Brain pericyte (primary cell): Measurements from ENCODE around the gene ATRN.
"Not testable (repeated sequence)": the region's sequence is repeated elsewhere in the genome, so short reads cannot be mapped to it uniquely, and the experiment has no call there.

Experiments
- DNase-seq: peaks from one replicate; pipeline ENCODE4 v3.0.0-alpha.2; 2012; ENCODE audit warnings: low read depth, low spot score

Gene ATRN

DNA sequence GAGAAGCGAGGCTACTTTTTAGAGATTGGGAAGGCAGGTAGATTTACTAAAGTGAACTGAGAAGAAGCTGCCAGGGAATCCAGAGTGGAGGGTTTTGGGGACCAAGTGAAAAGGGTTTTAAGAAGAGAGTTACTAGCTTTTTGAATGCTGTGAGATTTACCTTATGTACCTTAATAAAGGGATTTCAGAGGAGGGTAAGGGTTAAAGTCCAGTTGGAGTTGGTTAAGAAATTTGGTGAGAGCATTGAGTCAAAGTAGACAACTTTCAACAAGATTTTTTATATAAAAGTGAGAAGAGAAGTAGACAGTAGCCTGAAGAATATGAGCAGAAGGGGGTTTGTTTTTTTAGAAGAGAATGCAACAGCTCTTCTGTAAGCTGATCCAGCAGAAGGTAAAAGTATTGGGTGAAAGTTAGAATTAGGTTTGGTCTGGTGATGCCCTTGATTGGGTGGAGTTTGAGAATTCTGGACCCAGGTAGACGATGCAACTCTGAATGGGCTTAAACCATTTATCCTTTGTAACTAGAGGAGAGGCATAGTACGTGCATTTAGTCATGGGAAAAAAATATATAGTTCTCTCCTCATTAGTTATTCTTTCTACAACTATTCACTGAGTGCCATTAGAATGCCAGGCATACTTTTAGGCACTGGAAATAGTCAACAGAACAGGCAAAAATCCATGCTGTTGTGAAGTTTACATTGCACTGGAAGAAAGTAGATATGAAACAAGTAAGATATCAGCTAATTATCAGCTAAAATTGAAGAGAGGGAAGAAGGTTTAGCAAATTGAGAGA is 44.8 kb downstream of the ATRN start:
- DNase-seq, result no peak

DNA sequence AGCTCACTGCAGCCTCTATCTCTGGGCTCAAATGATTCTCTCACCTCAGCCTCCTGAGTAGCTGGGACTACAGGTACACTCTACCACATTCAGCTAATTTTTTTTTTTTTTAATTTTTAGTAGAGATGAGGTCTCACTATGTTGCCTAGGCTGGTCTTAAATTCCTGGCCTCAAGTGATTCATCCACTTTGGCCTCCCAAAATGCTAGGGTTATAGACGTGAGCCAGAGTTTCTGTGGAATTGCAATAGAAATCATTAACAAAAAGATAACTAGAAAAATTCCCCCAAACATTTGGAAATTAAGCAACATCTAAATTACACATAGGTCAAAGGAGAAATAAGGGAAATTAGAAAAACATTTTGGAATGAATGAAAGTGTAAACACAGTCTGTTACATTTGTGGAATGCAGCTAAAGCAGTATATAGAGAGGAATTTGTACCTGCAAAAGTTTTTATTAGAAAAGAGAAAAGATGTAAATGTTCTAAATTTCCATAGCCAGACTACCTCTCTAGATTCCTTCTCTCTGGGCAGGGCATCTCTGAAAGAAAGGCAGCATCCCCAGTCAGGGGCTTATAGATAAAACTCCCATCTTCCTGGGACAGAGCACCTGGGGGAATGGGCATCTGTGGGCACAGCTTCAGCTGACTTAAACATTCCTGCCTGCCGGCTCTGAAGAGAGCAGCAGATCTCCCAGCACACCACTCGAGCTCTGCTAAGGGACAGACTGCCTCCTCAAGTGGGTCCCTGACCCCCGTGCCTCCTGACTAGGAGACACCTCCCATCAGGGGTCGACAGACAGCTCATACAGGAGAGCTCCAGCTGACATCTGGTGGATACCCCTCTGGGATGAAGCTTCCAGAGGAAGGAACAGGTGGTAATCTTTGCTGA is 51.3 kb downstream of the ATRN start:
- no peak for DNase-seq

GRCh38 chr20:3524696-3525095 is 53.9 kb downstream of the ATRN start:
- not testable (repeated sequence) for DNase-seq

GRCh38 chr20:3532089-3532615 is 61.3 kb downstream of the ATRN start:
- no peak for DNase-seq

DNA sequence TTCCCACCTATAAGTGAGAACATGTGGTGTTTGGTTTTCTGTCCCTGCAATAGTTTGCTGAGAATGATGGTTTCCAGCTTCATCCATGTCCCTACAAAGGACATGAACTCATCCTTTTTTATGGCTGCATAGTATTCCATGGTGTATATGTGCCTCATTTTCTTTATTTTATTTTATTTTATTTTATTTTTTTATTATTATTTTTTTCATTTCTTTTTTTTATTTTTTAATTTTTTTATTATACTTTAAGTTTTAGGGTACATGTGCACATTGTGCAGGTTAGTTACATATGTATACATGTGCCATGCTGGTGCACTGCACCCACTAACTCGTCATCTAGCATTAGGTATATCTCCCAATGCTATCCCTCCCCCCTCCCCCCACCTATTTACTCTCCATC is 66.9 kb downstream of the ATRN start:
- DNase-seq, result not testable (repeated sequence)

- no peak for DNase-seq
Measured at GRCh38 chr20:3539311-3540107, 68.7 kb downstream of the ATRN start.

DNA sequence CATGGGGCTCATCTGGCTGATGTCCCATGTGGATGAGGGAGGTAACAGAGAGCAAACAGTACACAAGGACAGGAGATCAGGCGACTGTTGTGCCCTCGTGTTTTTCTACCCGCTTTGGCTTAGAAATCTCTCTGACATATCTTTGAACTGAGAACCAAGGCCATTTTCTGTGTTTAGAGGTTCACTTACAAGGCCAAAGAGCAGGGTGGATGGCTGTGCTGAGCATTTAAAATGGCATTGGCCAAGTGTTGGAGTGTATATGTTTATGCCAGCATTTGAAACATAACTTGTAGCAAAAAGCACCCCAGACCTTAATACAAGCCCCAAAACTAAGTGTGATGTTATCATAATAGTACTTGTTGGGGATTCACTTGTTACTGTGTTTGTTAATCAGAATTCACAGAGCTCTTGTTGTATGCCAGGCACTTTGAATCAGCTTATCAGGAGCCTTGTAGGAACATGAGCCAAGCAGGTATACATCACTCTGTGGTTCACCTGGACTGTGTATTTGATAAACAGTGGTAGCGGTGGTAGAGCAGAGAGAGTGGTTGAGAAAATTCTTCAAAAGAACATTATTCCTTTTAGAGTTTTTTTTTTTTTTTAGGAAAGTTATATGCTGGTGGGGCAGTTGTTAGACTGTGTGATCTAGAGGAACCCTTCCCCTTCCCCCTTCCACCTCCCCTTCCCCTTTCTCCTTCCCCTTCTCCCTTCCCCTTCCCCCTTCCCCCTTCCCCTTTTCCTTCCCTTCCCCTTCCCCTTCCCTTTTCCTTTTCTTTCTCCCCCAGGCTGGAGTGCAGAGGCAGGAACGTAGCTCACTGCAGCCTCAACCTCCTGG is 71.3 kb downstream of the ATRN start:
- DNase-seq, result no peak

DNA sequence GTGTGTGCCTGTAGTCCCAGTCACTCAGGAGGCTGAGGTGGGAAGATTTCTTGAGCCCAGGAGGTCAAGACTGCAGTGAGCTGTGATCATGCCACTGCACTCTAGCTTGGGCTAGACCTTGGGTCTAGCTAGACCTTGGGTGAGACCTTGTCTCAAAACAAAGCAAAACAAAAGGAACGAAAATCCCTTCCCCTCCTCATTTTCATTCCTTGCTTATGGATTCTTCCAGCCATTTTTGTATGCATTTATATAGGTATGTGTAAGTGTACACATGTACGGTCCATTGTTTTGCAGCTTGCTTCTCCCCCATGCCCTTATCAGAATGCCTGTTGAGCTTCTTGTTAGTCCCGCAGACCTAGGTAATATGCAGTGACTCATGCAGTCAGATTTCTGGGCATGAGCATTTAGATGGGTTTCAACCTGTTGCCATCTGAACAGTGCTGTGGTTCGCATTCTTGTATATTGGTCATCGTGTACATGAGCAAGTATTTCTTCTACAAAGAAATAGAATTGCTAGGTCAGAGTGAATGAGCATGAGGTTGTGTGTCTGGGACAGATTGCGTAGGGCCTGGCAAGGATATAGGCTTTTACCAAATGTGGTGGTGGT is 73.2 kb downstream of the ATRN start:
- no peak for DNase-seq

DNA sequence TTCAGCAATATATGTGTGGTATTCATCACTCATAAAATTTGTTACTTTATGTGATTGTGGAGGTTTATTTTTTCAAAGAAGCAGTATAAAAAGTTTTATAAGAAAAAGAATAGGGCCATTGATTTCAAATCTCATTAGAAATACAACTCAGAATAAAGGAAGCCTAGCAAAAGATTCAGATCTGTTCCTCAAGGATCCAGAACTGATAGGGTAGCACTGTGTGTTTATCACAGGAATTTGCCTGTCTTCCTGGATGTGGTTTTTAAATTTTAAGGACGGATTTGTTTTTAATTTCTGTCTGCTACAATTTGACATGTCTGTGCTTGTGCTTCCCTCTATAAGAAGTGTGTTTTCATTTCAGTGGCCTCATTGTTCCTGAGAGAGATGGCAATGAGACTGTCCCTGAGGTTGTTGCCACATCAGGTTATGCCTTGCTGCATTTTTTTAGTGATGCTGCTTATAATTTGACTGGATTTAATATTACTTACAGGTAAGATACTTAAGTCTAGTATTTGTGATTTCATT is 74.6 kb downstream of the ATRN start:
- DNase-seq, result no peak

DNA sequence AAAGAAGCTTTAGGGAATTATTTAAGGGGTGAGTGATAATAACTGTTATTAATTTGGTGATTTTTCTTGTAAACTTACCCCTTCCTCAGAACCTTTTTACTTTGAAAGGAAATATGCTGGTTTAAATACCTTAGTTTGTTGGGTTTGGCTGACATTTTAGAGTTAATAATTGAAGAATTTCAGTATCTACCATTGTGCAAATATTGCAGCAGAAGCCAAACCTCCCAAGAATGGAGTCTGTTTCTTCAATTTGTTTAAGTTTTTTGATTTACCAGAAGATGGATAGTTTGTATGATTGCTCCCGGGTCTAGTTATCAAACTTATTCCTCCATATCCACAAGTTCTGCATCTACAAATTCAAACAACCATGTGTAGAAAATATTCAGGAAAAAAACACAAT is 77.1 kb downstream of the ATRN start:
- no peak for DNase-seq

GRCh38 chr20:3550837-3551236 is 80.0 kb downstream of the ATRN start:
- DNase-seq, result no peak

- no peak for DNase-seq
Measured at GRCh38 chr20:3551681-3552434, 81.0 kb downstream of the ATRN start.

DNA sequence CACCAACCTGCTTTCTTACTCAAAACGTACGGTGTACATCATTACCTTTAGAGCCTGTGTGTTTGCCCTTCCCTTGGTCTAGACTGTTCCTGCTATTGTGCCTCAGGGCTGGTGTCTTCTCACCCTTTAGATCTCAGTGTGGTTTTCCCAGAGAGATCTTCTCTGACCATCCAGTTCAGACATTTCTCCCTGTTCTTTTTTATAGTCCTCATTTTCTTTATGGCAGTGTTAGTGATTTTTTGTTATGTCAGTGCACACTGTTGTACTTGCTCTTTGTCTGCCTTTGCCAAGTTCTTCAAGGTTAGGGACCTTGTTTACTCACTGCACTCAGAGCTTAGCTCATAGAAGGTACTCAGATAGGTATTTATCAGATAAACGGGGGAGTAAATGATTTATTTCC is 82.8 kb downstream of the ATRN start:
- no peak for DNase-seq

DNA sequence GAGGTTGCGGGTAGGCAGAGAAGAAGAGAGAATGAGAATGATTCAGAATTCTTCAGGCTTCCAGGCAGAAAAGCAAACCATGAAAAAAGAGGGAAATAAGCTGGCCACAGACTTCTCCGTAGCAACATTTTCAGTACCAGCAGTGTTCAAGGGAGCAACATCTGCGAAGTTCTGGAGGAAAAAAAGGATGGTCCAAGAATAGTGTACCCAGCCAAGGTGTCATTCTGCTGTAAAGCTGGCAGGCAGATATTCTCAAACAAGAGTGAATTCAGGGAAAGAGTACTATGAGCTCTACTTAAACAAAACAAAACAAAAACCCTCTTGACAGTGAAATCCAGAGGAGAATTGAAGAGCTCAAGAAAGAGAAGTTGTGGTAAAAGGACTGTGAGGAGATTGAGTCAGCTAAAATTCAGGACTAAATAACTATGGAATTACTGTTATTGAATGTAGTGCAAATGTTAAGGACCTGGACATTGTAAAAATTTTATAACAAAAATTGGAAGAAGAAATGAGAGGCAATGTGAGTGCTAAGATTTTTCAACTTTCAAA is 86.5 kb downstream of the ATRN start:
- DNase-seq, result no peak

DNA sequence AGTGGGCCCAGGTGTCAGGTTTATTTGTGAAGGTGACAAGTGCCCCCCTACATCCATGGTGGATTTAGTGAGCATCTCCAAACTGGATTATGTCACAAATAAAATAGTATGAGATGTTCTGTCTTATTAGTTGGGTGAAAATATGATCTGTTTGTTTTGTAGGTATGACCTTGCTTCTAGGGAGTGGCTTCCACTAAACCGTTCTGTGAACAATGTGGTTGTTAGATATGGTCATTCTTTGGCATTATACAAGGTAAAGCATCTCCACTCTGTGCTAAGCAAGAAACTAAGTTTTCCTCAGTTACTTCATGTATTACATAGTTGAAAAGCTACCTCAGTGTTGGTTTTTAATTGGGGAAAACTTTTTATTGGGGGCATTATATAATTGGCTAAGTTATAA is 88.4 kb downstream of the ATRN start:
- no peak for DNase-seq

GRCh38 chr20:3559637-3560036 is 88.8 kb downstream of the ATRN start:
- no peak for DNase-seq

DNA sequence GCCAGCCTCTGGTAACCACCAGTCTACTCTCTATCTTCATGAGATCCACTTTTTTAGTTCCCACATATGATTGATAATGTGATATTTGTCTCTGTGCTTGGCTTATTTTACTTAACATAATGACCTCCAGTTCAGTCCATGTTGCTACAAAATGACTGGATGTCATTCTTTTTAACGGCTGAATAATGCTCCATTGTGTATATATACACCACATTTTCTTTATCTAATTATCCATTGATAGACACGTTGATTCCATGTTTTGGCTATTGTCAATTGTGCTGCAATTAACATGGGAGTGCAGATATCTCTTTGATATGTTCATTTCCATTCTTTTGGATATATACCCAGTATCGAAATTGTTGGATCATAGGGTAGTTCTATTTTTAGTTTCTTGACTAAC is 89.3 kb downstream of the ATRN start:
- DNase-seq, result no peak

DNA sequence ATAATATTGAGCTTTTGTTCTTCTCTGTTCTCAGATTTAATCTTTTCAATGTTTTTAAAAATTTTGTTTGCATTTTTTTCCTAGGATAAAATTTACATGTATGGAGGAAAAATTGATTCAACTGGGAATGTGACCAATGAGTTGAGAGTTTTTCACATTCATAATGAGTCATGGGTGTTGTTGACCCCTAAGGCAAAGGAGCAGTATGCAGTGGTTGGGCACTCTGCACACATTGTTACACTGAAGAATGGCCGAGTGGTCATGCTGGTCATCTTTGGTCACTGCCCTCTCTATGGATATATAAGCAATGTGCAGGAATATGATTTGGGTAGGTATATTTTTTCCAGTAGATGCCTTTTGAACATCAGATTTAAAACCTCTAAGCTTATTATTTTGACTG is 89.8 kb downstream of the ATRN start:
- no peak for DNase-seq

GRCh38 chr20:3563133-3563532 is 92.3 kb downstream of the ATRN start:
- no peak for DNase-seq
